T-helper 9 cell (primary cell): ENCODE measurements around the gene CRYBG2.

Source experiments
- DNase-seq: peaks from one replicate; pipeline ENCODE4 v3.0.0-alpha.2; 2020

The CRYBG2 gene

GRCh38 chr1:26370591-26371382, 16.9 kb upstream of the CRYBG2 start:
- DNase-seq: no peak

GRCh38 chr1:26368486-26368885, 14.6 kb upstream of the CRYBG2 start:
- no peak for DNase-seq

- DNase-seq: no peak
These were observed 14.1 kb upstream of the CRYBG2 start for GRCh38 chr1:26368006-26368405.

- no peak for DNase-seq
These were observed 13.5 kb upstream of the CRYBG2 start for GRCh38 chr1:26367441-26367840.

- no peak for DNase-seq
These were observed 11.0 kb upstream of the CRYBG2 start for GRCh38 chr1:26364956-26365355.

GRCh38 chr1:26363549-26364448, 9.9 kb upstream of the CRYBG2 start:
- peak; percentile 83 for DNase-seq

- DNase-seq: no peak
These were observed 8.4 kb upstream of the CRYBG2 start for GRCh38 chr1:26362331-26362730.

GRCh38 chr1:26361605-26362122, 7.7 kb upstream of the CRYBG2 start:
- no peak for DNase-seq

- DNase-seq: no peak
These were observed 7.1 kb upstream of the CRYBG2 start for GRCh38 chr1:26360807-26361604.

GRCh38 chr1:26359981-26360806, 6.3 kb upstream of the CRYBG2 start:
- peak; percentile 58 for DNase-seq

- peak; percentile 72 for DNase-seq
These were observed 4.8 kb upstream of the CRYBG2 start for GRCh38 chr1:26358411-26359384.

GRCh38 chr1:26357121-26357602, 3.2 kb upstream of the CRYBG2 start:
- no peak for DNase-seq

GRCh38 chr1:26356106-26356505, 2.2 kb upstream of the CRYBG2 start:
- DNase-seq: no peak

GRCh38 chr1:26354972-26355371, 1.0 kb upstream of the CRYBG2 start:
- no peak for DNase-seq

GRCh38 chr1:26353210-26353859, 595 bp downstream of the CRYBG2 start:
- DNase-seq: no peak

- no peak for DNase-seq
These were observed 1.6 kb downstream of the CRYBG2 start for GRCh38 chr1:26352338-26352679.

- DNase-seq: no peak
These were observed 2.2 kb downstream of the CRYBG2 start for GRCh38 chr1:26351590-26352337.

GRCh38 chr1:26350701-26351589, 3.0 kb downstream of the CRYBG2 start:
- no peak for DNase-seq
